Osteocyte (in vitro differentiated cells): ENCODE data around the gene DRC3. TPM values are rescaled to one million over a fixed set of nuclear protein-coding genes. Genes with fewer than 3 reads are reported as not detected.

ENCODE experiments used
- DNase-seq: peaks from one replicate; pipeline ENCODE4 v3.0.0; 2021; ENCODE audit warnings: mixed read lengths; ENCODE audit not compliant: unreplicated experiment; ENCODE audit errors: extremely low spot score
- H3K27ac Mint-ChIP-seq: one replicate; pipeline ENCODE4 v1.8.0; 2021; ENCODE audit warnings: mild to moderate bottlenecking, mixed read lengths; ENCODE audit not compliant: unreplicated experiment
- H3K27me3 Mint-ChIP-seq: one replicate; pipeline ENCODE4 v1.8.0; 2021; ENCODE audit warnings: mixed read lengths; ENCODE audit not compliant: unreplicated experiment
- H3K36me3 Mint-ChIP-seq: one replicate; pipeline ENCODE4 v1.8.0; 2021; ENCODE audit warnings: mixed read lengths; ENCODE audit not compliant: unreplicated experiment
- H3K4me1 Mint-ChIP-seq: one replicate; pipeline ENCODE4 v1.8.0; 2021; ENCODE audit warnings: mixed read lengths; ENCODE audit not compliant: unreplicated experiment
- H3K4me3 Mint-ChIP-seq: one replicate; pipeline ENCODE4 v1.8.0; 2021; ENCODE audit warnings: mild to moderate bottlenecking, moderate library complexity, mixed read lengths; ENCODE audit not compliant: unreplicated experiment
- H3K9me3 Mint-ChIP-seq: one replicate; pipeline ENCODE4 v1.8.0; 2021; ENCODE audit warnings: mixed read lengths; ENCODE audit not compliant: unreplicated experiment
- total RNA-seq: library from RNA; stranded (reverse); gene quantifications from 2 replicates; pipeline ENCODE4 v1.2.1, GENCODE V29; 2021
- TF ChIP-seq, protein P1 (sequence below): fragments of 200-600 bp; sonication (generic); IDR thresholded peaks from 2 replicates; pipeline ENCODE4 v1.5.0; 2021; ENCODE audit warnings: antibody characterized with exemption, mild to moderate bottlenecking, moderate library complexity

DRC3 gene
- total RNA-seq, 1 donor from 2014 or later, result 2.1 TPM

DNA sequence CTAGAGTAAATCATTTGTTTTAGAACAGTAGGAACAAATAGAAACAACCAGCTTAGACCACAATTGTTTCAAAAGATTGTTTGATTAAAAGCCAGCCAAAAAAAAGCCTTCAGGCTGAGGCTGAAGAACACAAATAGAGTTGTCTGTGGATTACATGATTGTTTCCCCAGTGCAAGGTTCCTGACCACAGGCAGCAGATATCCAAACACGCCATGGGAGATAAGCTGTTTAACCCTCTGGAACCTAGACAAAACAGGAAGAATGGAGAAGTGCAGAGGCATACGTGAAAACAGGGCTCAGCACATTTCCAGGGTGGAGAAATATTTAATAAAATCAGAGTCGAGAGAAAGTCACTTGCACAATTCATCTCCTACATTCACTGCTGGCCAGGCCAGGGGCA lies 45.3 kb downstream of the DRC3 start:
- no peaks in the 10 kb centered on the region for H3K9me3 Mint-ChIP-seq
- H3K27ac Mint-ChIP-seq, result no peak overlapping the region
- H3K27me3 Mint-ChIP-seq, result no peaks in the 10 kb centered on the region
- H3K36me3 Mint-ChIP-seq, result peaks cover 11% of the 10 kb centered on the region
- no peaks in the 10 kb centered on the region for H3K4me1 Mint-ChIP-seq
- TF ChIP-seq, protein P1, sequence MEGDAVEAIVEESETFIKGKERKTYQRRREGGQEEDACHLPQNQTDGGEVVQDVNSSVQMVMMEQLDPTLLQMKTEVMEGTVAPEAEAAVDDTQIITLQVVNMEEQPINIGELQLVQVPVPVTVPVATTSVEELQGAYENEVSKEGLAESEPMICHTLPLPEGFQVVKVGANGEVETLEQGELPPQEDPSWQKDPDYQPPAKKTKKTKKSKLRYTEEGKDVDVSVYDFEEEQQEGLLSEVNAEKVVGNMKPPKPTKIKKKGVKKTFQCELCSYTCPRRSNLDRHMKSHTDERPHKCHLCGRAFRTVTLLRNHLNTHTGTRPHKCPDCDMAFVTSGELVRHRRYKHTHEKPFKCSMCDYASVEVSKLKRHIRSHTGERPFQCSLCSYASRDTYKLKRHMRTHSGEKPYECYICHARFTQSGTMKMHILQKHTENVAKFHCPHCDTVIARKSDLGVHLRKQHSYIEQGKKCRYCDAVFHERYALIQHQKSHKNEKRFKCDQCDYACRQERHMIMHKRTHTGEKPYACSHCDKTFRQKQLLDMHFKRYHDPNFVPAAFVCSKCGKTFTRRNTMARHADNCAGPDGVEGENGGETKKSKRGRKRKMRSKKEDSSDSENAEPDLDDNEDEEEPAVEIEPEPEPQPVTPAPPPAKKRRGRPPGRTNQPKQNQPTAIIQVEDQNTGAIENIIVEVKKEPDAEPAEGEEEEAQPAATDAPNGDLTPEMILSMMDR, result no peak
- H3K4me3 Mint-ChIP-seq, result no peak overlapping the region
- no peak for DNase-seq

DNA sequence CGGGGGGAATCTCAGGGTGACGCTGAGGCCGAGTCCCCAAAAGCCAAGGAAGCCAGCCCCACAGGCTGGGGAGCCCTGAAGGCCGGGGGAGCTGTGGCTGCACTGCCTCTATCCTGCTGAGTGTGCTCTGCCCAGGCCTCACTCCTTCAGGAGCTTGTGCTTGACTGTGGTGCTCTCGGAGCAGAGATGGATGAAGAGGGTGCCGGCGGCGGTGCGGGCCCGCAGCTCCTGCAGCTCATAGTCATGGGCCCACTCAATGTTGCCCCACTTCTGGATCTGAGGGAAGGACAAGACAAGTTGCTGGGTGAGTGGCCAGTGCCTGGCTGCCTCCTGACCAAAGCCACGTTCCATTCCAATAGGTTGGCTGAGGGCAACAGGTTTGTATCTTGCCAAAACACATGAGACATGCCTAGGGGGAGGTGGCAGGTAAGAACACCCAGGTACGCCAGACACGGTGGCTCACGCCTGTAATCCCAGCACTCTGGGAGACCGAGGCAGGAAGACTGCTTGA lies 45.8 kb downstream of the DRC3 start:
- no peaks in the 10 kb centered on the region for H3K4me1 Mint-ChIP-seq
- no peaks in the 10 kb centered on the region for H3K9me3 Mint-ChIP-seq
- no peak overlapping the region for H3K4me3 Mint-ChIP-seq

DNA sequence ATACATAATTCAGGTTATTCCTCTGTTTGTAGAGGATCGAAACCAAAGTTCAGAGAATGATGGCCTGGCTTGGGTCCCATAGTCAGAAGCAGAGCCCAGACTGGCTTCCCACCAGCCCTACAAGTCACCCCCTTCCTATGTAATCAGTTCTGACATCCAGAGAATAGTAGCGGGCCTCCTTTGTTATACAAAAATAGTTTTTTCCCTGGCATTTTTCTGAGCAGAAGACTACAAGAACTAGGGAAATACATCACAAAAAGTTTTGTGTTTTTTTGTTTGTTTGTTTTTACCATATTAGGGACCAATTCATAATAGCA lies 47.1 kb downstream of the DRC3 start:
- Mint-ChIP-seq H3K4me3 (no peak overlapping the region), H3K36me3 (peaks cover 11% of the 10 kb centered on the region), H3K9me3 (no peaks in the 10 kb centered on the region), H3K4me1 (peaks cover 2% of the 10 kb centered on the region), H3K27ac (no peak overlapping the region), H3K27me3 (no peaks in the 10 kb centered on the region)
- TF ChIP-seq, protein P1, result no peak
- DNase-seq, result no peak

More for the DNA sequence above, 45.8 kb downstream of the DRC3 start:
- Mint-ChIP-seq H3K36me3 (peaks cover 11% of the 10 kb centered on the region), H3K27me3 (no peaks in the 10 kb centered on the region), H3K27ac (no peak overlapping the region)
- DNase-seq, result no peak
- TF ChIP-seq, protein P1, result no peak

DNA sequence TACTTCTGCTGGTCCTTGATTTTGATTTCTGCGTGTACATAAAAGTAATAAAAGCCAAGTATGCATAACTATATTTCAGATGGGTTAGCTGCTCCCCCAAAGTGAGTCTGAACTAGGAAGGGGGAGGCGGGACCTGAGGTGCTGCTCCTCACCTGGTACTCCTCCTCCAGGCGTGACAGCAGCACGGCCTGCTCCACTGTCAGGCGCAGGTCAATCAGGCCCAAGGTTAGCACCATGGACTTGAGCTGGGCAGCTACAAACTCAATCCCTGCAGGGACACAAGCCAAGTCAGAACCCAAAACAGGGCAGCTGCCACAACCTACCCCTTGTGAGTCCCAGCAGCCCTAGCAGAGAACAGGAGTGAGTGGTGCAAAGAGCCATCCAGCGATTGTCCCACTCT lies 48.3 kb downstream of the DRC3 start:
- Mint-ChIP-seq H3K4me1 (peaks cover 6% of the 10 kb centered on the region), H3K27ac (no peak overlapping the region), H3K9me3 (no peaks in the 10 kb centered on the region), H3K36me3 (peaks cover 12% of the 10 kb centered on the region), H3K27me3 (no peaks in the 10 kb centered on the region), H3K4me3 (no peak overlapping the region)
- no peak for DNase-seq
- TF ChIP-seq, protein P1, result no peak

DNA sequence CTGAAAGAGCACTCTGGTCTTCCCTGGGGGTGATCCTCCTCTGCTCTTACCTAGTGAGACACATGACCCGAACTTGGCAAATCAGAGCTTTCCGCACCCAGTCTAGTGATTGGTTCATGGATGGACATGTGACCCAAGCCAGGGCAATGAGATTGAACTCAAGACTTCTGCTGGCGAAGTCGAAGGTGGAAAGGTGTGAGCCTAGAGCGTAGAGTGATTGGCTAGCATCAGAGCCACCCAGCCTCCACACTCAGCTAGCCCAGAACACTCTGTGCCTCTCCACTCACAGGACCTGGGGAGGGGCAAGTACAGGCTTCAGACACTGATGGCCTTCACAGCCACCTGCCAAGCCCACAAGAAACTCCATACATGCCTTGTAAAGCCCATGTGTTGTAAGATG lies 48.7 kb downstream of the DRC3 start:
- Mint-ChIP-seq H3K4me1 (peaks cover 6% of the 10 kb centered on the region), H3K9me3 (no peaks in the 10 kb centered on the region), H3K36me3 (peaks cover 9% of the 10 kb centered on the region), H3K27ac (no peak overlapping the region), H3K4me3 (no peak overlapping the region), H3K27me3 (no peaks in the 10 kb centered on the region)
- DNase-seq, result no peak
- TF ChIP-seq, protein P1, result no peak
